ENCODE results near the gene THY1. TPM values are rescaled to one million over a fixed set of nuclear protein-coding genes. Genes with fewer than 3 reads are reported as not detected.

The THY1 gene
- total RNA-seq, 6 donors from 2014 or later = 0.39 to 30.5 (median 2.7) TPM; not detected in 1

- Histone ChIP-seq H3K36me3 (no peaks in the 10 kb centered on the region), H3K9me3 (no peaks in the 10 kb centered on the region), H3K27ac (no peak overlapping the region), H3K27me3 (no peaks in the 10 kb centered on the region), H3K4me3 (no peak overlapping the region), H3K4me1 (peaks cover 25 to 35% (median 30%) of the 10 kb centered on the region in 4 donors)
- 58 to 66% methylated on average over 7 to 12 of the region's 12 CpGs for WGBS, 2 donors
- TF ChIP-seq EP300 (IDR thresholded peaks at IDR 0.05) (no peak), CTCF (IDR thresholded peaks at IDR 0.05) (no peak), POLR2A (IDR thresholded peaks at IDR 0.05) (no peak), POLR2AphosphoS5 (IDR thresholded peaks at IDR 0.05) (no peak)
- ATAC-seq (ENCODE audit: low FRiP score in 2 of 2) (no peak), DNase-seq (peak in 1 of 2 donors; percentile 20)
Measured at GRCh38 chr11:119377112-119377901, 45.7 kb downstream of the THY1 start.

GRCh38 chr11:119376197-119376847, 46.6 kb downstream of the THY1 start:
- TF ChIP-seq POLR2A (IDR thresholded peaks at IDR 0.05) = peak in 1 of 4 donors; percentile 10
- TF ChIP-seq CTCF (IDR thresholded peaks at IDR 0.05) = no peak
- Histone ChIP-seq H3K27ac (peak overlapping the region in 2 of 4 donors; percentile 45 to 63), H3K27me3 (no peaks in the 10 kb centered on the region), H3K4me1 (peaks cover 18 to 28% (median 22%) of the 10 kb centered on the region in 4 donors), H3K9me3 (no peaks in the 10 kb centered on the region), H3K4me3 (no peak overlapping the region), H3K36me3 (no peaks in the 10 kb centered on the region)
- peak; percentile 2 to 29 for ATAC-seq (ENCODE audit: low FRiP score in 2 of 2)
- peak; percentile 40 to 79 for DNase-seq
- WGBS, 2 donors = 70 to 93% methylated on average over 4 to 11 of the region's 11 CpGs

GRCh38 chr11:119375337-119376196, 47.4 kb downstream of the THY1 start:
- Histone ChIP-seq H3K27me3 (no peaks in the 10 kb centered on the region), H3K9me3 (no peaks in the 10 kb centered on the region), H3K4me3 (no peak overlapping the region), H3K27ac (peak overlapping the region in 3 of 4 donors; percentile 42 to 63 (median 45)), H3K4me1 (peaks cover 16 to 25% (median 21%) of the 10 kb centered on the region in 4 donors), H3K36me3 (no peaks in the 10 kb centered on the region)
- 55 to 67% methylated on average over 5 to 14 of the region's 14 CpGs for WGBS, 2 donors
- no peak for TF ChIP-seq POLR2A (IDR thresholded peaks at IDR 0.05)
- peak in 1 of 2 donors; percentile 30 for TF ChIP-seq POLR2AphosphoS5 (IDR thresholded peaks at IDR 0.05)
- peak in 1 of 2 donors; percentile 24 for DNase-seq
- ATAC-seq (ENCODE audit: low FRiP score in 2 of 2) = peak; percentile 1 to 67

GRCh38 chr11:119374632-119375336, 48.2 kb downstream of the THY1 start:
- ATAC-seq (ENCODE audit: low FRiP score in 2 of 2) = no peak
- peak overlapping the region in 3 of 4 donors; percentile 33 to 45 (median 42) for H3K27ac ChIP-seq
- TF ChIP-seq POLR2AphosphoS5 (IDR thresholded peaks at IDR 0.05) = no peak
- TF ChIP-seq POLR2A (IDR thresholded peaks at IDR 0.05) = no peak
- no peak for TF ChIP-seq EP300 (IDR thresholded peaks at IDR 0.05)
- no peak for TF ChIP-seq CTCF (IDR thresholded peaks at IDR 0.05)
- H3K4me3 ChIP-seq = no peak overlapping the region
- WGBS, 2 donors = 50 to 55% methylated on average over 7 to 11 of the region's 11 CpGs
- H3K4me1 ChIP-seq = peaks cover 21 to 33% (median 26%) of the 10 kb centered on the region in 4 donors
- no peaks in the 10 kb centered on the region for H3K9me3 ChIP-seq
- DNase-seq = peak in 1 of 2 donors; percentile 9
- no peaks in the 10 kb centered on the region for H3K27me3 ChIP-seq
- no peaks in the 10 kb centered on the region for H3K36me3 ChIP-seq

Measured in upper lobe of left lung (tissue), 6 donors.